K562 (cell line): Measurements from ENCODE around the gene GPR27. TPM values are rescaled to one million over a fixed set of nuclear protein-coding genes. Genes with fewer than 3 reads are reported as not detected.

ENCODE experiments used
- ARID1B ChIP-seq: fragments of 450-650 bp; IDR thresholded peaks from 2 replicates; pipeline ENCODE4 v1.6.1; 2016; ENCODE audit warnings: antibody characterized with exemption, mild to moderate bottlenecking, inconsistent platforms
- CTCFL ChIP-seq: IDR thresholded peaks from 2 replicates; pipeline ENCODE4 v1.6.1; 2011; ENCODE audit warnings: borderline replicate concordance, low read depth, mild to moderate bottlenecking, moderate library complexity, low read length; ENCODE audit not compliant: insufficient read depth, poor library complexity, severe bottlenecking
- GATAD2B ChIP-seq: fragments of 450-650 bp; IDR thresholded peaks from 2 replicates; pipeline ENCODE4 v1.6.1; 2017; ENCODE audit warnings: mild to moderate bottlenecking, borderline replicate concordance
- HMBOX1 ChIP-seq: sonication (generic); IDR thresholded peaks from 2 replicates; pipeline ENCODE4 v1.6.1; 2016
- HNRNPH1 ChIP-seq: fragments of 200-400 bp; formaldehyde crosslinking; optimal IDR thresholded peaks from 2 replicates; pipeline ENCODE3; 2017; ENCODE audit warnings: low read depth, mild to moderate bottlenecking, low read length, moderate library complexity
- HNRNPL ChIP-seq: fragments of 200-400 bp; formaldehyde crosslinking; IDR thresholded peaks from 2 replicates; pipeline ENCODE4 v1.6.1; 2017; ENCODE audit warnings: low read depth, mild to moderate bottlenecking, low read length
- KAT2B ChIP-seq: IDR thresholded peaks from one replicate; pipeline ENCODE4 v1.6.1; 2012; ENCODE audit warnings: low read depth, mild to moderate bottlenecking, control low read depth, inconsistent platforms, low read length, moderate library complexity
- L3MBTL2 ChIP-seq: fragments of 450-650 bp; IDR thresholded peaks from 2 replicates; pipeline ENCODE4 v1.6.1; 2016; ENCODE audit warnings: mild to moderate bottlenecking, moderate library complexity
- SRSF3 ChIP-seq: fragments of 200-400 bp; formaldehyde crosslinking; IDR thresholded peaks from 2 replicates; pipeline ENCODE4 v1.6.1; 2016; ENCODE audit warnings: mild to moderate bottlenecking, low read length, moderate library complexity; ENCODE audit not compliant: insufficient read depth
- TSC22D4 ChIP-seq: fragments of 450-650 bp; IDR thresholded peaks from 2 replicates; pipeline ENCODE4 v1.6.1; 2016; ENCODE audit warnings: missing genetic modification characterization, missing biosample characterization, control low read depth
- ZZZ3 ChIP-seq: fragments of 450-650 bp; IDR thresholded peaks from 2 replicates; pipeline ENCODE4 v1.6.1; 2016; ENCODE audit warnings: antibody characterized with exemption, mild to moderate bottlenecking, moderate library complexity
- polyA plus RNA-seq, 8 experiments: library from polyadenylated mRNA; depleted of rRNA in 4 of 8; stranded (reverse) in 5 of 8; unstranded in 3 of 8; fragments of >200 nt; fragmentation: Nextera tagmentation in 2 of 8; fragmentation: Illumina TruSeq in 1 of 8; extraction: Ambion mirVana in 2 of 8; extraction: Trizol in 1 of 8; gene quantifications; 2 replicates each; pipeline versions ENCODE4 v1.2.1 to v1.2.3, GENCODE V29; 2011 to 2014; ENCODE audit warnings: inconsistent platforms in 1 of 8, missing spikeins in 1 of 8
- total RNA-seq, 7 experiments: library from RNA; depleted of rRNA in 6 of 7; stranded (reverse); fragments of >200 nt in 6 of 7; fragmentation: Illumina TruSeq in 2 of 7; extraction: Trizol in 2 of 7; gene quantifications; 2 replicates each; pipeline versions ENCODE4 v1.2.1 to v1.2.3, GENCODE V29; 2011 to 2021; ENCODE audit warnings: low replicate concordance in 1 of 7
- TF ChIP-seq, protein P1 (sequence below), 2 experiments: fragments of 450-650 bp; IDR thresholded peaks; 2 replicates each; pipeline ENCODE4 v1.6.1; 2016; ENCODE audit warnings: mild to moderate bottlenecking in 2 of 2, borderline replicate concordance in 1 of 2, low read depth in 1 of 2, moderate library complexity in 1 of 2
- TF ChIP-seq, protein P2 (sequence below), 2 experiments: IDR thresholded peaks in 1 of 2; conservative IDR thresholded peaks in 1 of 2; 2 replicates each; pipeline ENCODE4 v1.6.1; 2016; ENCODE audit warnings: low read depth in 2 of 2, mild to moderate bottlenecking in 1 of 2, missing compliant biosample characterization in 1 of 2, missing genetic modification characterization in 1 of 2, moderate library complexity in 1 of 2

GPR27 gene
- total and polyA plus RNA-seq, 9 of the 15 experiments (the other 6 are each of a cell fraction or from before 2014, with no cell fraction given) = not detected

DNA sequence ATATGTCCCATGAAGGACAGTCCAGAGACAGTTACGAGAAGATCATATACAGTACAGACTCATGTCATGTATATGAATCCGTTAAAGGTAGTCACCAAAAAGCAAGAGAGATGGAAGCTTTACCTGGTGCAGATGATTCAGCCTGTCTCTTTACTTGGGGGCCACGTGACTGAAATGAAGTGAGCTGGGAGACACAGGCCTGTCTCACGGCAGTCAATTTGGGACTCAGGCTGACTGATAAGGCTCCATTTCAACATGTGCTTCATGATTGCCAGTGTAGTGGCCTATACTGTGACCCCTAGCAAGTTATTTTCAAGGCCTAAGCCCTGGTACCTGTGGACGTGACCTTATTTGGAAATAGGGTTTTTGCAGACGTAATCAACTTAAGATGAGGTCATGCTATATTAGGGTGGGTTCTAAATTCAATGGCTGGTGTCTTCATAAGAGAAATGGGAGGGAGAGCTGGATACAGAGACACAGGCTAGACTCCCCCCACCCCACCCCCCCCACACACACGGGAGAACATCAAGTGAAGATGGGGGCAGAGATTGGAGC lies 34.3 kb downstream of the GPR27 start (continued):
- TF ChIP-seq L3MBTL2 (peak; percentile 73), CTCFL (no peak), ARID1B (peak; percentile 33; the same call in 1 of the 2 replicates), HNRNPL (no peak), GATAD2B (no peak), KAT2B (no peak), SRSF3 (no peak), HMBOX1 (no peak), HNRNPH1 (no peak), TSC22D4 (tag) (no peak), ZZZ3 (no peak)
- TF ChIP-seq, protein P1, sequence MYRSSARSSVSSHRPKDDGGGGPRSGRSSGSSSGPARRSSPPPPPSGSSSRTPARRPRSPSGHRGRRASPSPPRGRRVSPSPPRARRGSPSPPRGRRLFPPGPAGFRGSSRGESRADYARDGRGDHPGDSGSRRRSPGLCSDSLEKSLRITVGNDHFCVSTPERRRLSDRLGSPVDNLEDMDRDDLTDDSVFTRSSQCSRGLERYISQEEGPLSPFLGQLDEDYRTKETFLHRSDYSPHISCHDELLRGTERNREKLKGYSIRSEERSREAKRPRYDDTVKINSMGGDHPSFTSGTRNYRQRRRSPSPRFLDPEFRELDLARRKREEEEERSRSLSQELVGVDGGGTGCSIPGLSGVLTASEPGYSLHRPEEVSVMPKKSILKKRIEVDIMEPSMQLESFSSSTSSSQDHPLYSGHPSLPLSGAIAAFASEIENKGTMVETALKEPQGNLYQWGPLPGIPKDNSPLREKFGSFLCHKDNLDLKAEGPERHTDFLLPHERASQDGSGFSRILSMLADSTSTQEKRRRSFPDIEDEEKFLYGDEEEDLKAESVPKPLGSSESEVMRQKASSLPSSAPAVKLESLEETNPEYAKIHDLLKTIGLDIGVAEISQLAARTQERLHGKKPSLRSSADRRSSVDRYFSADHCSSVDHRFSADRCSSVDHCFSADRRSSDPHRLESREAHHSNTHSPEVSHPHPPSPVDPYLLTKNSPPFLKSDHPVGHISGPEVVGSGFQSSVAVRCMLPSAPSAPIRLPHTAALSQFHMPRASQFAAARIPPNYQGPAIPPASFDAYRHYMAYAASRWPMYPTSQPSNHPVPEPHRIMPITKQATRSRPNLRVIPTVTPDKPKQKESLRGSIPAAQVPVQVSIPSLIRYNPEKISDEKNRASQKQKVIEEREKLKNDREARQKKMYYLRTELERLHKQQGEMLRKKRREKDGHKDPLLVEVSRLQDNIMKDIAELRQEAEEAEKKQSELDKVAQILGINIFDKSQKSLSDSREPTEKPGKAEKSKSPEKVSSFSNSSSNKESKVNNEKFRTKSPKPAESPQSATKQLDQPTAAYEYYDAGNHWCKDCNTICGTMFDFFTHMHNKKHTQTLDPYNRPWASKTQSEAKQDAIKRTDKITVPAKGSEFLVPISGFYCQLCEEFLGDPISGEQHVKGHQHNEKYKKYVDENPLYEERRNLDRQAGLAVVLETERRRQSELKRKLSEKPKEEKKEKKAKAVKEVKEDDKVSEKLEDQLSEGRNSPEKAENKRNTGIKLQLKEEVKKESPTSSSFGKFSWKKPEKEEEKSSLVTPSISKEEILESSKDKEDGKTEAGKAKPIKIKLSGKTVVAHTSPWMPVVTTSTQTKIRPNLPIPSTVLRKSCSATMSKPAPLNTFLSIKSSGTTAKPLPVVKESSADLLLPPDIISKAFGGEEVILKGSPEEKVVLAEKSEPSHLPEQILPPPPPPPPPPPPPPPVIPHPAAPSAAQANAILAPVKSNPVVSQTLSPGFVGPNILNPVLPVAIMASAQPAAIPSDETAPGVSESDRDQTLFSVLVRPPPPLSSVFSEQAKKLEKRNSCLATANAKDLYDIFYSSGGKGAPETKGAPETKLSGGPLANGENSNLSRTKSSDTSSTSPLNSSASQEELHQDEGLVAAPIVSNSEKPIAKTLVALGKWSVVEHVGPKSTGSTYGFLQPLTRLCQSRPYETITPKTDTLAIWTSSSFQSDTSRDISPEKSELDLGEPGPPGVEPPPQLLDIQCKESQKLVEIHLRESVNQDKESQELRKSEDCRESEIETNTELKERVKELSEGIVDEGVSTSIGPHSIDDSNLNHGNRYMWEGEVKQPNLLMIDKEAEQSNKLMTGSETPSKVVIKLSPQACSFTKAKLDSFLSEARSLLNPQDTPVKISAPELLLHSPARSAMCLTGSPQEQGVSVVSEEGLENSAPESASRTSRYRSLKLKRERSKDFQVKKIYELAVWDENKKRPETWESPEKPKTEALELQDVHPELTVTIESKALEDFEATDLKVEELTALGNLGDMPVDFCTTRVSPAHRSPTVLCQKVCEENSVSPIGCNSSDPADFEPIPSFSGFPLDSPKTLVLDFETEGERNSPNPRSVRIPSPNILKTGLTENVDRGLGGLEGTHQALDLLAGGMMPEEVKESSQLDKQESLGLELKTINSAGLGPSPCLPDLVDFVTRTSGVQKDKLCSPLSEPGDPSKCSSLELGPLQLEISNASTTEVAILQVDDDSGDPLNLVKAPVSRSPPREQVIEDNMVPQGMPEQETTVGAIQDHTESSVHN (IDR thresholded peaks at IDR 0.05; ENCODE audit: borderline replicate concordance in 1 of 2, low read depth in 1 of 2) = no peak
- TF ChIP-seq, protein P2, sequence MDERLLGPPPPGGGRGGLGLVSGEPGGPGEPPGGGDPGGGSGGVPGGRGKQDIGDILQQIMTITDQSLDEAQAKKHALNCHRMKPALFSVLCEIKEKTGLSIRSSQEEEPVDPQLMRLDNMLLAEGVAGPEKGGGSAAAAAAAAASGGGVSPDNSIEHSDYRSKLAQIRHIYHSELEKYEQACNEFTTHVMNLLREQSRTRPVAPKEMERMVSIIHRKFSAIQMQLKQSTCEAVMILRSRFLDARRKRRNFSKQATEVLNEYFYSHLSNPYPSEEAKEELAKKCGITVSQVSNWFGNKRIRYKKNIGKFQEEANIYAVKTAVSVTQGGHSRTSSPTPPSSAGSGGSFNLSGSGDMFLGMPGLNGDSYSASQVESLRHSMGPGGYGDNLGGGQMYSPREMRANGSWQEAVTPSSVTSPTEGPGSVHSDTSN (CRISPR knock-in tag; IDR thresholded peaks at IDR 0.05; ENCODE audit: low read depth) = no peak
- TF ChIP-seq, protein P2 (tag; conservative IDR thresholded peaks at IDR 0.05; ENCODE audit: low read depth) = 0 out of 2 replicates have a peak, but pooled peaks have one; percentile 10
